Vagina (tissue), 2 donors: ENCODE measurements around the gene ZNF219. TPM values are rescaled to one million over a fixed set of nuclear protein-coding genes. Genes with fewer than 3 reads are reported as not detected.

ENCODE experiments used
- DNase-seq, 2 donors: peaks; one replicate each; pipeline ENCODE4 v3.0.0-alpha.2; 2017; ENCODE audit errors: extremely low spot score in 2 of 2
- H3K27ac ChIP-seq: fragments of 200-600 bp; sonication (generic); one replicate; pipeline ENCODE4 v1.5.1; 2019
- H3K27me3 ChIP-seq: fragments of 200-600 bp; sonication (generic); one replicate; pipeline ENCODE4 v1.5.1; 2019
- H3K36me3 ChIP-seq, 2 donors: fragments of 200-600 bp; sonication (generic); one replicate each; pipeline ENCODE4 v1.5.1; 2017 to 2019
- H3K4me1 ChIP-seq: fragments of 200-600 bp; sonication (generic); one replicate; pipeline ENCODE4 v1.5.1; 2019
- H3K4me3 ChIP-seq, 2 donors: fragments of 200-600 bp; sonication (generic); 1 replicate in 1 of 2; 2 replicates in 1 of 2; pipeline ENCODE4 v1.5.1; 2016 to 2019
- H3K9me3 ChIP-seq: fragments of 200-600 bp; sonication (generic); one replicate; pipeline ENCODE4 v1.5.1; 2019
- CTCF ChIP-seq, 3 experiments: fragments of 450-650 bp in 2 of 3; fragments of 200-600 bp in 1 of 3; sonication (generic) in 1 of 3; IDR thresholded peaks; one replicate each; pipeline ENCODE4 v1.5.1; 2017 to 2019; ENCODE audit warnings: antibody characterized with exemption in 3 of 3, mild to moderate bottlenecking in 2 of 3, moderate library complexity in 2 of 3
- POLR2A ChIP-seq, 2 donors: fragments of 450-650 bp; IDR thresholded peaks; one replicate each; pipeline ENCODE4 v1.6.1; 2017; ENCODE audit warnings: antibody characterized with exemption in 2 of 2, mild to moderate bottlenecking in 2 of 2, moderate library complexity in 2 of 2
- POLR2AphosphoS5 ChIP-seq, 2 donors: sonication (generic); formaldehyde crosslinking; IDR thresholded peaks; one replicate each; pipeline ENCODE4 v1.9.0; 2017; ENCODE audit warnings: antibody characterized with exemption in 2 of 2, mild to moderate bottlenecking in 2 of 2, low read depth in 1 of 2; ENCODE audit not compliant: insufficient read depth in 1 of 2
- intact Hi-C: fragments of 100-400 bp; cut with DNase I; formaldehyde crosslinking; loops from one replicate; pipeline ENCODE4 v1.15.1; 2023
- total RNA-seq: library from RNA; depleted of rRNA; stranded (reverse); fragments of >200 nt; gene quantifications from one replicate; pipeline ENCODE4 v1.2.3, GENCODE V29; 2016

Gene ZNF219
- total RNA-seq, 1 donor from 2014 or later, result 69.2 TPM

GRCh38 chr14:21050597-21050996, 47.9 kb downstream of the ZNF219 start:
- DNase-seq, result no peak
- H3K4me3 ChIP-seq, result no peak overlapping the region
- no peaks in the 10 kb centered on the region for H3K4me1 ChIP-seq
- intact Hi-C loops, result no loop called here
- no peaks in the 10 kb centered on the region for H3K36me3 ChIP-seq
- no peak overlapping the region for H3K27ac ChIP-seq
- no peaks in the 10 kb centered on the region for H3K27me3 ChIP-seq
- TF ChIP-seq CTCF (IDR thresholded peaks at IDR 0.05) (no peak), POLR2A (IDR thresholded peaks at IDR 0.05) (no peak), POLR2AphosphoS5 (IDR thresholded peaks at IDR 0.05; ENCODE audit: insufficient read depth in 1 of 2, low read depth in 1 of 2) (no peak)
- H3K9me3 ChIP-seq, result no peaks in the 10 kb centered on the region

- no peaks in the 10 kb centered on the region for H3K36me3 ChIP-seq
- H3K4me3 ChIP-seq, result no peak overlapping the region
- H3K27me3 ChIP-seq, result no peaks in the 10 kb centered on the region
- no peak for DNase-seq
- H3K4me1 ChIP-seq, result no peaks in the 10 kb centered on the region
- no peaks in the 10 kb centered on the region for H3K9me3 ChIP-seq
- H3K27ac ChIP-seq, result no peak overlapping the region
- no peak for TF ChIP-seq CTCF (IDR thresholded peaks at IDR 0.05)
- no peak for TF ChIP-seq POLR2A (IDR thresholded peaks at IDR 0.05)
- no peak for TF ChIP-seq POLR2AphosphoS5 (IDR thresholded peaks at IDR 0.05; ENCODE audit: insufficient read depth in 1 of 2, low read depth in 1 of 2)
- intact Hi-C loops, result no loop called here
Measured at GRCh38 chr14:21049271-21049673, 49.2 kb downstream of the ZNF219 start.

GRCh38 chr14:21048638-21049037, 49.8 kb downstream of the ZNF219 start:
- H3K27me3 ChIP-seq, result no peaks in the 10 kb centered on the region
- peaks cover 2% of the 10 kb centered on the region for H3K4me1 ChIP-seq
- TF ChIP-seq POLR2AphosphoS5 (IDR thresholded peaks at IDR 0.05; ENCODE audit: insufficient read depth in 1 of 2, low read depth in 1 of 2) (no peak), CTCF (IDR thresholded peaks at IDR 0.05) (no peak), POLR2A (IDR thresholded peaks at IDR 0.05) (no peak)
- H3K4me3 ChIP-seq, result no peak overlapping the region
- DNase-seq, result no peak
- no peaks in the 10 kb centered on the region for H3K9me3 ChIP-seq
- intact Hi-C loops, result no loop called here
- H3K36me3 ChIP-seq, result no peaks in the 10 kb centered on the region
- H3K27ac ChIP-seq, result no peak overlapping the region

- intact Hi-C loops, result no loop called here
- no peak for DNase-seq
- TF ChIP-seq POLR2A (IDR thresholded peaks at IDR 0.05) (no peak), POLR2AphosphoS5 (IDR thresholded peaks at IDR 0.05; ENCODE audit: insufficient read depth in 1 of 2, low read depth in 1 of 2) (no peak), CTCF (IDR thresholded peaks at IDR 0.05) (no peak)
- no peak overlapping the region for H3K27ac ChIP-seq
- H3K4me1 ChIP-seq, result peaks cover 15% of the 10 kb centered on the region
- H3K4me3 ChIP-seq, result no peak overlapping the region
- no peaks in the 10 kb centered on the region for H3K36me3 ChIP-seq
- no peaks in the 10 kb centered on the region for H3K9me3 ChIP-seq
- H3K27me3 ChIP-seq, result no peaks in the 10 kb centered on the region
Measured at GRCh38 chr14:21047378-21047781, 51.1 kb downstream of the ZNF219 start.

- H3K27ac ChIP-seq, result no peak overlapping the region
- no peaks in the 10 kb centered on the region for H3K36me3 ChIP-seq
- TF ChIP-seq CTCF (IDR thresholded peaks at IDR 0.05), result no peak
- no peak for TF ChIP-seq POLR2AphosphoS5 (IDR thresholded peaks at IDR 0.05; ENCODE audit: insufficient read depth in 1 of 2, low read depth in 1 of 2)
- TF ChIP-seq POLR2A (IDR thresholded peaks at IDR 0.05), result no peak
- DNase-seq, result no peak
- peaks cover 31% of the 10 kb centered on the region for H3K4me1 ChIP-seq
- no peaks in the 10 kb centered on the region for H3K9me3 ChIP-seq
- no peak overlapping the region for H3K4me3 ChIP-seq
- no peaks in the 10 kb centered on the region for H3K27me3 ChIP-seq
- intact Hi-C loops, result loop anchor here (5.0 kb wide), 1 partner anchor 42 kb away; no protein-coding TSS in a partner anchor
Measured at GRCh38 chr14:21043974-21044618, 54.4 kb downstream of the ZNF219 start.
